ENCODE measurements around the gene RELA.
A peak's percentile ranks its signal among the peaks of the same experiment; 100 is the strongest.
"Not testable (repeated sequence)": the region's sequence is repeated elsewhere in the genome, so short reads cannot be mapped to it uniquely, and the experiment has no call there.

- peak; percentile 82 for TF ChIP-seq CTCF (IDR thresholded peaks at IDR 0.05)
- TF ChIP-seq EZH2 (IDR thresholded peaks at IDR 0.05; ENCODE audit: borderline replicate concordance, insufficient read depth, low read depth, low read length, poor library complexity, severe bottlenecking), result not testable (repeated sequence)
Observed at GRCh38 chr11:65706303-65706763, 43.6 kb upstream of the RELA start.

Measured in B cell (primary cell).